ENCODE results near the gene UQCRQ.

UQCRQ gene

GRCh38 chr5:132901730-132902129, 35.3 kb downstream of the UQCRQ start:
- DNase-seq, result no peak

GRCh38 chr5:132905938-132906337, 39.5 kb downstream of the UQCRQ start:
- DNase-seq, result no peak

- no peak for DNase-seq
Observed at GRCh38 chr5:132907161-132907560, 40.7 kb downstream of the UQCRQ start.

- no peak for DNase-seq
Observed at GRCh38 chr5:132909702-132910101, 43.3 kb downstream of the UQCRQ start.

GRCh38 chr5:132915681-132916080, 49.2 kb downstream of the UQCRQ start:
- no peak for DNase-seq

- DNase-seq, result no peak
Observed at GRCh38 chr5:132916086-132916485, 49.6 kb downstream of the UQCRQ start.
